NCI-H187 (cell line): ENCODE results near the gene TMEM94.

Experiments used
- DNase-seq, 2 experiments: peaks; one replicate each; lab custom pipeline; 2025; lab: John Stamatoyannopoulos, UW

The TMEM94 gene

GRCh38 chr17:75525806-75526554, 69.5 kb downstream of the TMEM94 start:
- DNase-seq: no peak

- no peak for DNase-seq
Observed at GRCh38 chr17:75526555-75527270, 70.3 kb downstream of the TMEM94 start.

- no peak for DNase-seq
Observed at GRCh38 chr17:75530837-75531720, 74.6 kb downstream of the TMEM94 start.

- DNase-seq: no peak
Observed at GRCh38 chr17:75531721-75532072, 75.3 kb downstream of the TMEM94 start.

- no peak for DNase-seq
Observed at GRCh38 chr17:75535119-75535537, 78.7 kb downstream of the TMEM94 start.

GRCh38 chr17:75535871-75536270, 79.4 kb downstream of the TMEM94 start:
- no peak for DNase-seq

GRCh38 chr17:75536366-75536765, 79.9 kb downstream of the TMEM94 start:
- no peak for DNase-seq

- DNase-seq: no peak
Observed at GRCh38 chr17:75539967-75540729, 83.7 kb downstream of the TMEM94 start.

GRCh38 chr17:75540923-75541503, 84.6 kb downstream of the TMEM94 start:
- no peak for DNase-seq

- DNase-seq: no peak
Observed at GRCh38 chr17:75542229-75542628, 85.8 kb downstream of the TMEM94 start.

GRCh38 chr17:75542728-75543336, 86.4 kb downstream of the TMEM94 start:
- DNase-seq: no peak

GRCh38 chr17:75544250-75544649, 87.8 kb downstream of the TMEM94 start:
- no peak for DNase-seq

GRCh38 chr17:75546181-75546580, 89.7 kb downstream of the TMEM94 start:
- DNase-seq: no peak

- no peak for DNase-seq
Observed at GRCh38 chr17:75547091-75547490, 90.7 kb downstream of the TMEM94 start.

- DNase-seq: no peak
Observed at GRCh38 chr17:75548813-75549212, 92.4 kb downstream of the TMEM94 start.
